ENCODE measurements around the gene VPS35L.

DNA sequence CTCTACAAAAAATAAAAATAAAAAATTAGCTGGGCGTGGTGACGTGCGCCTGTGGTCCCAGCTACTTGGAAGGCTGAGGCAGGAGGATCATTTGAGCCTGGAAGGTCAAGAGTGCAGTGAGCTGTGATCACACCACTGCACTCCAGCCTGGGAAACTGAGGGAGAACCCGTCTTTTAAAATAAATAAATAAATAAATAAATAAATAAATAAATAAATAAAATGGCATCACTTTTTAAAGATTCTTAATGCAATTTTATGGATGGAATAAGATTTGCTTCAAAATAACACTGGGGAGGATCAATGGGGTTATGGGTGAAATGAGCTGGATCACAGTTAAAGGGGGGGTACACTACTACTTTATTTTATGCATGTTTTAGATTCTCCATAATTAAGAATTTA, 48.5 kb upstream of the VPS35L start:
- TF ChIP-seq, protein P1, sequence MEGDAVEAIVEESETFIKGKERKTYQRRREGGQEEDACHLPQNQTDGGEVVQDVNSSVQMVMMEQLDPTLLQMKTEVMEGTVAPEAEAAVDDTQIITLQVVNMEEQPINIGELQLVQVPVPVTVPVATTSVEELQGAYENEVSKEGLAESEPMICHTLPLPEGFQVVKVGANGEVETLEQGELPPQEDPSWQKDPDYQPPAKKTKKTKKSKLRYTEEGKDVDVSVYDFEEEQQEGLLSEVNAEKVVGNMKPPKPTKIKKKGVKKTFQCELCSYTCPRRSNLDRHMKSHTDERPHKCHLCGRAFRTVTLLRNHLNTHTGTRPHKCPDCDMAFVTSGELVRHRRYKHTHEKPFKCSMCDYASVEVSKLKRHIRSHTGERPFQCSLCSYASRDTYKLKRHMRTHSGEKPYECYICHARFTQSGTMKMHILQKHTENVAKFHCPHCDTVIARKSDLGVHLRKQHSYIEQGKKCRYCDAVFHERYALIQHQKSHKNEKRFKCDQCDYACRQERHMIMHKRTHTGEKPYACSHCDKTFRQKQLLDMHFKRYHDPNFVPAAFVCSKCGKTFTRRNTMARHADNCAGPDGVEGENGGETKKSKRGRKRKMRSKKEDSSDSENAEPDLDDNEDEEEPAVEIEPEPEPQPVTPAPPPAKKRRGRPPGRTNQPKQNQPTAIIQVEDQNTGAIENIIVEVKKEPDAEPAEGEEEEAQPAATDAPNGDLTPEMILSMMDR (IDR thresholded peaks at IDR 0.05; ENCODE audit: insufficient read depth, low read depth, low read length) = no peak
- no peak for TF ChIP-seq EZH2 (IDR thresholded peaks at IDR 0.05; ENCODE audit: insufficient read depth, low read length)

Measured in astrocyte (in vitro differentiated cells and primary cell).